Hematopoietic multipotent progenitor cell treated with erythropoietin and hydrocortisone succinate and interleukin-3 and kit ligand, for 15 days (in vitro differentiated cells): ENCODE measurements around the gene GNAQ.

Experiments used
- DNase-seq: peaks from one replicate; pipeline ENCODE4 v3.0.0-alpha.2; 2015; ENCODE audit warnings: low spot score

The GNAQ gene

GRCh38 chr9:77974434-77974833, 57.2 kb downstream of the GNAQ start:
- DNase-seq = no peak

GRCh38 chr9:77969083-77969482, 62.5 kb downstream of the GNAQ start:
- no peak for DNase-seq

- no peak for DNase-seq
Observed at GRCh38 chr9:77968506-77968905, 63.1 kb downstream of the GNAQ start.

GRCh38 chr9:77966718-77967117, 64.9 kb downstream of the GNAQ start:
- no peak for DNase-seq

- no peak for DNase-seq
Observed at GRCh38 chr9:77965445-77966123, 66.0 kb downstream of the GNAQ start.

- no peak for DNase-seq
Observed at GRCh38 chr9:77964258-77964657, 67.4 kb downstream of the GNAQ start.

- no peak for DNase-seq
Observed at GRCh38 chr9:77961541-77961940, 70.1 kb downstream of the GNAQ start.

DNA sequence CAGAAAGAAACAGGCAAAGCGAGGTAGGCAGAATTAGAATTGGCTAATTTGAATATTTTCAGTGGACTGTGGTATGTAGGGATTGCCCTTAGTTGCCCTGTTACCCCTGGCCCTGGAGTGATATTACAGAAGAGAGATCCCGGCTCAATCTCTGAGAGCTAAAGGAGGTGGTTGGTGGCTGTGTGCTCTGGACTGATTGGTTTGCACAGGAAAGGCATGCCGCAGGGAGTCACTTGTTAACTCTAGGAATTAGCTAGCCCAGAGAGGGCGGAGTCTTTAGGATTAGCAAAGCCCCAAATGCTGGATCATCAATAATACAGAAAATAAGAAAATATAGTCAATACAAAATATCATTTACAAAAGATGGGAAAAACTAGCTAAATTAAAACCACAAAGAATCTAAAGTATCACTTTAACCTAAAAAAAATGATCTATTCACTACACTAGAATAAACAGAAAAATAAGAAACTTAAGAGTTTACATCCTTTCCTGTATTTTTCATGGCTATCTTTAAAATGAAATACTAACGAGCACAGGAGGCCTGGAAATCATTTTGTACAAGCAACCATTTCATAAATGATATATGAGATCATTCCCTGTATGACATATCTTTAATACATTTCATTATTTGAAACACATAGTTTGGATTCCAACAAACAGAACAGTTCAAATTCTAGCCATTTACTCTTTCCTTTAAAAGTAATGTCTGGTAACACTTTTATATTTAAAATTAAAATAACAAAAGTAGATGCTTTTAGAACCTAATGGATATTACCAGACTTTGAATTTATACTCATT, 71.1 kb downstream of the GNAQ start:
- no peak for DNase-seq

- DNase-seq = no peak
Observed at GRCh38 chr9:77959803-77960202, 71.8 kb downstream of the GNAQ start.

DNA sequence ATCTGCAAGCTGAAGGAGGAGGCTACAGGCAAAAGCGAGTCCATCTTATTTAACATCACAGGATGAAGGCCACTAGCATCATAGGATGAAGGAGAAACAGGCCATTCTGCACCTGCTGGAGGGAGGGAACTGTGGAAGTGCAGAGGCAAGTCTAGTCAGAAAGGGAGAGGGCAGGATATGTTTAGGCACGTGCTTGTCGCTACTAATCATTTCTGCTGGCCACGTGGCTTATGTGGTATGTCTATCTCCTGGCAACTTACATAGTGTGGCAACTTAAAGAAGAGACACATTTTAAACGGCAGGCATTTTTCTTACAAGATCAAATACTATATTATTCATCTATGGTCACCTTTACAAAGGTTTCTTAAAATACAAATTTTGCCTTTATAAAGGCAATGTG, 74.0 kb downstream of the GNAQ start:
- DNase-seq = peak; percentile 42

- no peak for DNase-seq
Observed at GRCh38 chr9:77956555-77956954, 75.1 kb downstream of the GNAQ start.

GRCh38 chr9:77954666-77955015, 77.0 kb downstream of the GNAQ start:
- no peak for DNase-seq

DNA sequence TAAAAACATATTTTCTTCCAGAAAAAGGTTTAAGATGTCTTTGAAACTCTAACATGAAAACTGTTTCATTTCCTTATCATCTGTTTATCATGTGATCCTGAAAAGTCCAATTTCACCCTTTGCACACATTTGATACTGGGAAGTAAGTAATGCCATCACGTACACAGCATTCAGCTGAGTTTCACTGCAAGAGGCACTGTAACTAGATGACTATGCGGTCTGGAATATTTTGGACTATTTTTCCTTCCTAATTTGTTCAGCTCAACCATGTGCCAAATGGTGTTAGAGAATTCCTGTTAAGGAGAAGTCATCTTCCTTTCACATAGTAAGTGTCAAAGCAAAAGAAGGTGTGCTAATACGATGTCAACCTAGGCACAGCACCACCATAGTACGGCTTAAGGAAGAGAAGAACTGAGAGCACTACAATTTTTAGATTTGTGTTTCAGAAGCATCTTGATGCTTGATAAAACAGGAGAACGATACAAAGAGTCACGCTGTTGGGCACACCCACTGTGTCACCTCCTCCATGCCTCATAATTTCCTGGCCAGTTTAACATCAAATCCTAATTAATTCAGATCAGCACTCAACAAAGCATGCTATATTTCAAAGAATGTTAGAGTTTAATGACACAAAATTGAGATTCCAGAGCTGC, 77.5 kb downstream of the GNAQ start:
- DNase-seq = peak; percentile 38

DNA sequence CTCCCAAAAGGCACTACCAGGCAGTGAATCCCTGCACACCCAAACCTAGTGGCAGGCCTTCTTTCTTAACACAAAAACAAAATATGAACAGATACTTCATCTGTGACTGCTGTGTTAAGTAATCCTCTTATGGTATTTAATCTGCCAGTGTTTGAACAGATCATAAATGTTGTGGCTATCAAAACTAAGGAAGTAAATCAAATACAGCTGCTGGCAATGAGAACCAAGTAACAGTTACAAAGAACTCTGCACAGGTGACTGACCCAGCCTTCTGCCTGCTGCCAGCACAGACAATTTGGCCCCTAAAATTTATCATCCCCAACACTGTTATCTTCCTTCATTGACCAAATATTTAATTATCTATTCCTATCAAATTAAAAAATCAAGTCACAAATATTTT, 78.0 kb downstream of the GNAQ start:
- no peak for DNase-seq

- no peak for DNase-seq
Observed at GRCh38 chr9:77952635-77953328, 78.8 kb downstream of the GNAQ start.

DNA sequence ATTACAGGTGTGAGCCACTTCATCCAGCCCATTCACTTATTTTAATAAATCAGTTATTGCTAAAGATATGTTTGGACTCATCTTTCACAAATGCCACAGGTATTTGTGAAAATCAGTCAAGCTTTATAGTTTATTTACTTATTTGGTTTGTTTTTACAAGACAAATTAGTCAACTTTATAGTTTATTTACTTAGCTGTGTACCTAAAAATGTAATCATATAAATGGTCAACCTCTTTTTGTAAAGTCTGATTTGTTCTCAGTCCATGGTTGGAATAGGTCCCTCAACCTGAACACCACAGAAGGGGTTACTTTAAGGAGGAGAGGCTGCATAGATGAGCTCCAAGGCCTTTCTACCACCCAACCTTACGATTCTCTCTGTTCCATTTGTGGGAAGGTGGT, 80.2 kb downstream of the GNAQ start:
- DNase-seq = no peak

GRCh38 chr9:77949751-77950436, 81.7 kb downstream of the GNAQ start:
- no peak for DNase-seq

- DNase-seq = no peak
Observed at GRCh38 chr9:77947651-77948050, 84.0 kb downstream of the GNAQ start.

DNA sequence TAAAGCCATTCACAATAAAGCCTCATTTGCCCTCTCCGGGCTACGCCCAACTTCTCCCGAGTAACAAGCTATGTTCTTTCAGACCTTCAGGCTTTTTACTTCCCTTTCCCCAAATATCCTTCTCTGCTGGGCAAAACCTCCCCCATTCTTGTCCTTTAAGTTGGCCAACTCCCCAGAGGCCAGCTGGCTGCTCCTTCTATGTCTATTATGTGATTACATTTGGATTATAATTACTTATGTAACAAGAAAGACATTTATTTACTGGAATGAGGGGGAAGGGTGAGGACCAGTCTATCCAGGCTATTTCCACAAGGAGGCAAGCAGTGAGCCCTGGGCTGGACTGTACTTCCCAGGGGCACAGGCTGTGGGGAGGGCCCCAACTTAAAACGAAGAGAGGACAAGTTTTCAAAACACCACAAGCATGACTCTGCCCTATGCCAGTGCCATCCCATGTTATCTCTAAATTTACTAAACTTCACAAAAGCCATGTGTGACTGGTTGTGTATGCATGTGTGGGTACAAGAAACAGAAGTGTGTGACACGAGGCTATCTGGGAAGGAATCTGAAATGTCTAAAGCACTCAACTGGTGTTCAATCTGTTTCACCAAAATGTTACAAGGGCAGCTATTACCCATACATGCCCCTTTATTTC, 84.5 kb downstream of the GNAQ start:
- DNase-seq = no peak

GRCh38 chr9:77946296-77946695, 85.3 kb downstream of the GNAQ start:
- DNase-seq = no peak

GRCh38 chr9:77945798-77946197, 85.8 kb downstream of the GNAQ start:
- no peak for DNase-seq
